Activated CD8-positive, alpha-beta memory T cell treated with anti-CD3 and anti-CD28 coated beads for 1 hour (primary cell): Measurements from ENCODE around the gene CLEC3B.
"Not testable (repeated sequence)": the region's sequence is repeated elsewhere in the genome, so short reads cannot be mapped to it uniquely, and the experiment has no call there.

ENCODE experiments used
- DNase-seq, 2 donors: peaks; one replicate each; pipeline ENCODE4 v3.0.0-alpha.2; 2020; ENCODE audit warnings: low read depth in 1 of 2; ENCODE audit errors: extremely low read depth in 1 of 2

CLEC3B gene

DNA sequence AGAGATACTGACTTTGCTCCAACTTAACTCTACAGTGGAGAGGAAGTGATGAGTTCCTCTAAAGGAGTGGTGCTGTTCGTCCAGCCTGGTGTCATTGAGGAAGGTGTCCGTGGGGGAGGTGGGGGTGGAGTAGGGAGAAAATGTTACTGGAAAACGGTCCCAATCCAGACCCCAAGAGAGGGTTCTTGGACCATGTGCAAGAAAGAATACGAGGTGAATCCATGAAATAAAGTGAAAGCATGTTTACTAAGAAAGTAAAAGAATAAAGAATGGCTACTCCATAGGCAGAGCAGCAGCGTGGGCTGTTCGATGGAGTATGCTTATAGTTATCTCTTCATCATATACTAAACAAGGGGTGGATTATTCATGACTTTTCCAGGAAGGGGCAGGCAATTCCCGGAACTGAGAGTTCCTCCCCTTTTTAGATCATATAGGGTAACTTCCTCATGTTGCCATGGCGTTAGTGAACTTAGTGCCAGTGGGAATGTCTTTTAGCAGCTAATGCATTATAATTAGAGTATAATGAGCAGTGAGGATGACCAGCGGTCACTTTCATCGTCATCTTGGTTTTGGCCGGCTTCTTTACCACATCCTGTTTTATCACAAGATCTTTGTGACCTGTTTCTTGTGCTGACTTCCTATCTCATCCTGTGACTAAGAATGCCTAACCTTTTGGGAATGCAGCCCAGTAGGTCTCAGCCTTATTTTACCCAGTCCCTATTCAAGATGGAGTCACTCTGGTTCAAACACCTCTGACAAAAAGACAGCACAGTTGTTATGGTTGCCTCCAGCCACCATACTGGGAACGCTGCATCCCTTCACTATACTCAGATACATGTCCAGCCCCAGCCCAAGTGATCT lies 38.6 kb downstream of the CLEC3B start:
- DNase-seq: no peak

DNA sequence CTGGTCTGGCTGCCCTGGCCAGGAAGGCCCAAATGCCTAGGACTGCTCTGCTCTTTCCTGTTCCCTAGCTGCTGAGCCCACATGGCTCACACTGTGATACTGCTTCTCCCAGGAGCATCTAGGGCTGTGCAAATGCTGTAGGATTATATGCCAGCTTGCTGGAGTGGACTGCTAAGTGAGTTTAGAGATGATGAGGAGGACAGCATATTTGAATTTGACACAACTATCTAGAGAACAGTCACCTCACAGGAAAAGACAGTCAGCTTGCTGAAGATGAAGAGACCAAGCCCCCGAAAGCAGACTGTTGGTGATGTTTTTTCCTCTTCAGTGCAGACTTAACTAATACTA lies 39.2 kb downstream of the CLEC3B start:
- DNase-seq: no peak

GRCh38 chr3:45066109-45066801 lies 40.2 kb downstream of the CLEC3B start:
- no peak for DNase-seq

DNA sequence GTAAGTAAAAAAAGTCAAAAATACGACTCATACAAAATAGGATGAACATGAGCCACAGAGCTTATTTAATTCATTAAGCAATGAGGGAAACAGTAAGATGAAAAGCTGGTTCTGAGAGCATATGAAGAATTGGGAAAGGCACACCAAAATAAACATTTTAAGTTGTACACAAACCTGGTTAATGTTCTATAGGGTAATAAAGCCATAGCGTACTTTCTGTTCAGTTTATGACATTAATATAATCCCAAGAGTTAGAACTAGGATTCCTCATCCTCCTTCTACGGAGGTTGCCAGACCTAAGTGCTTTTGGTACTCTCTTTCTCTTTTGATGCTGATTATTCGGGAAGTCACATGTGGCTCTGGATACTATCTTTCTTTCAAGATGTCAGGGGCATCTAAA lies 41.4 kb downstream of the CLEC3B start:
- DNase-seq: no peak

GRCh38 chr3:45067941-45068340 lies 41.8 kb downstream of the CLEC3B start:
- no peak for DNase-seq

- DNase-seq: no peak
Observed at GRCh38 chr3:45071075-45071474, 45.0 kb downstream of the CLEC3B start.

DNA sequence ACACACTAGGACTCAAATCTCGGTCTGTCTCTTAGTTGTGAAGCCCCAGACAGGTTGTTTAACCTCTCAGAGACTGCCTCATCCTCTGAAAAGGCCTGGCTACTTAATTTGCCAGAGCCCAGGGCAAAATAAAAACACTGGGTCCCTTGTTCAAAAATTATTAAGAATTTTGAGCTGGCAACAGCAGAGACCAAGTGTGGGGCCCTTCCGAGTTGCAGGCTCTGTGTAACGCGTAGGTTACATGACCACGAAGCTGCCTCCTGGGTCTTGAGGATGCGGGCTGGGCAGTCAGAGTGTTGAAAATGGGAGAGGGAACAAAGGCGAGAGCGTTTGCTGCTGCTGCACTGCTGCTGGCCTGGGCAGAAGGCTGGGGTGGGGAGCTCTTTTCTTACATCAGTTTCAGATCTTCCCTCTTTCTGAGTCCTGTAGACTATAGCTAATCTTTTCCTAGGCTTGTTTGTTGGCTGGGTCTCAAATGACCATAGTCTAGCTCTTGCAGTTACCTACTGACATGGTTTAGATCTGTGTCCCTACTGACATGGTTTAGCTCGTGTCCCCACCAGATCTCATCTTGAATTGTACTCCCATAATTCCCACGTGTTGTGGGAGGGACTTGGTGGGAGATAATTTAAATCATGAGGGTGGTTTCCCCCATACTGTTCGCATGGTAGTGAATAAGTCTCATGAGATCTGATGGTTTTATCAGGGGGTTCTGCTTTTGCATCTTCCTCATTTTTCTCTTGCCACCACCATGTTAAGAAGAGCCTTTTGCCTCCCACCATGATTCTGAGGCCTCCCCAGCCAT lies 49.9 kb downstream of the CLEC3B start:
- no peak for DNase-seq

DNA sequence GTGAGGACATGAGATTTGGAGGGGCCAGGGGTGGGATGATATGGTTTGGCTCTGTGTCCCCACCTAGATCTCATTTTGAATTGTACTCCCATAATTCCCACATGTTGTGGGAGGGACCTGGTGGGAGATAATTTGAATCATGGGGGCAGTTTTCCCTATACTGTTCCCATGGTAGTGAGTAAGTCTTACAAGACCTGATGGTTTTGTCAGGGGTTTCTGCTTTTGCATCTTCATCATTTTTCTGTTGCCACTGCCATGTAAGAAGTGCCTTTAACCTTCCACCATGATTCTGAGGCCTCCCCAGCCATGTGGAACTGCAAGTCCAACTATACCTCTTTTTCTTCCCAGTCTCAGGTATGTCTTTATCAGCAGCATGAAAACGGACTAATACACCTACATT lies 52.2 kb downstream of the CLEC3B start:
- DNase-seq: not testable (repeated sequence)

DNA sequence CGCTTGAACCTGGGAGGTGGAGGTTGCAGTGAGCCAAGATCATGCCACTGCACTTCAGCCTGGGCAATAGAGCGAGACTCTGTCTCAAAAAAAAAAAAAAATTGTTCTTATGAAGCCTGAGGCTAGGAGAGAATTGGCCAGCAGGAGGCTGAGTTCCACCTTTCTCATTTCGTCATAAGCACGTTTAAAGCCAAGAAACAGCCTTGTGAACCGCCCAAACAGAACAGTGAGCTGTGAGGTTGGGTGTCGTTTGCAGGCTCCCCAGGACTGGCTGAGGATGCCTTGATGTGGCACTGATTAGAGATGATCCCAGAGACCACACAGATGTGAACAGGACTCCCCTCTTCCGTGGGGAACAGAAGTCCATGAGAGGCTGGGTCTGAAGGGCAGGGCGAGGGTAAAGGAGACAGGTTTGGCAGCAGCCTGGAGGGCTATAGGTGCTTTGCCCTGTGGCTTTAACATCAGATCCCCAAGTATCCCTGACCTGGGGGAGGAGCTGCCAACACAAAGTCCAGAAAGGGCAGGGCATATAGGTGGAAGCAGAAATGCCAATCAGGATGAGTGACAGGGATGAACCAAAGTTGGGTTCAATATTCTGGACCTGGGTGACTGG lies 52.9 kb downstream of the CLEC3B start:
- no peak for DNase-seq

- no peak for DNase-seq
Observed at GRCh38 chr3:45079715-45080114, 53.6 kb downstream of the CLEC3B start.

- DNase-seq: no peak
Observed at GRCh38 chr3:45080824-45081223, 54.7 kb downstream of the CLEC3B start.

GRCh38 chr3:45081506-45082141 lies 55.5 kb downstream of the CLEC3B start:
- DNase-seq: no peak

DNA sequence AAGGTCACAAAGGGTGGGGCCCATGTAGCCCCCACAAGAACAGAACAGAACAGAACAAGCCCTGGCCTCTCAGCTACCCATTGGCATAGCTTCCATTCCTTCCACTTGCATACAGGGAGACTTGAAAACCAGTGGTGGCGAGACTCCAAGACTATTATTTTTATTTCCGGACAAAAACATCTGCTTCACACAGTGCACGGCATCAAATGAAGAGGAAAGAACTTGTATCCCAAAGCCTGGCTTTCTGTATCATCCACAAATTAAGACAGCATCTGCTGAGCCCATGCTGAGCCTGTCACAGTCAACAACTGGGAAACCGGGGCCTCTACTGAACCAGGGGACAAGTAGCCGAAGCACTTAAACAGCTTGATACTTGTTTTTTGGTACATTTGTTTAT lies 56.0 kb downstream of the CLEC3B start:
- DNase-seq: no peak

DNA sequence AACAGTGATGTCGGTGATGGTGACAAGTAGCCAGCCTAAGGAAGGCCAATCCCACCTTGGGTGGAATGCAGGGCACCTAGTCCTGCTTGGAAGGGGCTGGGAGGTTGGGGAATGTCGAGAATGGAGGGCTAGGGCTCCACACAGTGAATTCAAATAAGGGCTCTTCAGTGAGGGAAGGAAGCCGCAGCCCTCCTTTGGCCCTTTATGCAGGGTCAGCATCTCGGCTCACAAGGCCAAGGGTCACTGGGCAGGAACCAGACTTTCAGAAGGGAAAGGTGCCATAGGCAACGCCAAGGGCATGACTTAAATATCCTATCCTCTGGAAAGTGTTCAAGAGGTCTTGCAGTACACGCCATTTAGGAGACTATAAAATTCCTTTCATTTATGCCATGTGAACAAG lies 56.9 kb downstream of the CLEC3B start:
- DNase-seq: no peak

DNA sequence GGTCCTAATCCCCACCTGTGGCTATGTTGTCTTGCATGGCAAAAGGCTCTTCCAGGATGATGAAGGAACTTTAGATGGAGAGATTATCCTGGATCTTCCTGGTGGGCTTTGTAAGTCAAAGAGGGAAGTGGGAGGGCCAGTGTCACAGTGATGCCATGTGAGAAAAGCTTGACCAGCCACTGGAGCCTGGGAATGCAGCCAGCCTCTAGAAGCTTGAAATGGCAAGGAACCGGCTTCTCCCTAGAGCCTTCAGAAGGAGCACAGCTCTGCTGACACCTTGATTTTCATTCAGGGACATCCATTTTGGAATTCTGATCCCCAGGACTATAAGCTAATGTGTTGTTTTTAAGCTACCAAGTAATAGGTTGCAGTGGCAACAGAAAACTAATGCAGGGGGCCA lies 58.3 kb downstream of the CLEC3B start:
- DNase-seq: no peak

DNA sequence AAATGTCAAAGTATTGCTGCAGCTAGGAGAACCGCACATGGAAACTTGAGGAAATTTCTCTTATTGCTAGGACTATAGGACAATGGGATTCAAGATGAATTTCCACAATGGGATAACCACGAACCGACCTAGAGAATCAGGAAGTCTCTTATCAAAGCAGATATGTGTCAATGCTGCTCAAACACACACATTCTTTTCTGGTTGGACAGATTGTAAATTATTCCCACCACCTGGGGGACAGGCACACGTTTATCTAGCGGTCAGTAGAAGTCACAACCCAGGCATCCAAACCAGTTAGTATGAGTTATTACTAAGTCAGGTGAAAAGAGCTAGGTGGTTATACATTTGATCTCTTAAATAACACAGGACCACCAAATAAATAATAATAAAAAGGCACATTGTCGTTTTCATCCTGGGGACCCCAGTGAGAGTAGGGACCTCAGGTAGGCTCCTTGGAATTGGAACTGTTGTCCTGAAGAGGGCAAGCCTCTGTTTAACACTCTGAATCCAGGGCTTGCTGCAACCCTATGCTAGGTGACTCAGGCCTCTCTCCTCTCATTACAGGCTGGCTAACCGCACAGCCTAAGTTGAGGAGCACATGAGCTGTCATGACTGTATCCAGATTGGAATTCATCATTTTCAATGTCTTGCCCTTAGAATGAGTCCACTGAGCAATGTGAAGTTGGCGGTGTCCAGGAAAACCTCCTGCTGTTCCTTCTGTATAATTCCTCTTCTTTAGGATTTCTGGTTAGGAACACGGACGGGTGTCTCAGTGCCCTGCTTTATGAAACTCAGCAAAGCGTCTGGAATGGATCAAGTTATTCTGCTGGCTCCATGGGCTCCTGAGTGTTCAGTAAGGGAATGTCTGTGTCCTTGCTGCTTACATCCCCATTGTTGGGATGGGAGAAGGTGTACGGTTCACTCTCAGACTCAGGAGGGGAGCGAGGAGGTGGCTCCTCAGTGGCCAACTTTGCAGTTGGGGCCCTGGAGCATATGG lies 59.0 kb downstream of the CLEC3B start:
- DNase-seq: no peak
